ENCODE results near the gene LRP2.

LRP2 gene

GRCh38 chr2:169230204-169230603 lies 132.1 kb downstream of the LRP2 start:
- DNase-seq: no peak

- DNase-seq: no peak
Observed at GRCh38 chr2:169229590-169229989, 132.7 kb downstream of the LRP2 start.

- DNase-seq: no peak
Observed at GRCh38 chr2:169225906-169226305, 136.4 kb downstream of the LRP2 start.

- no peak for DNase-seq
Observed at GRCh38 chr2:169225233-169225750, 137.0 kb downstream of the LRP2 start.

- no peak for DNase-seq
Observed at GRCh38 chr2:169222665-169223064, 139.7 kb downstream of the LRP2 start.

GRCh38 chr2:169221745-169222369 lies 140.5 kb downstream of the LRP2 start:
- no peak for DNase-seq

GRCh38 chr2:169210917-169211316 lies 151.4 kb downstream of the LRP2 start:
- DNase-seq: no peak

- DNase-seq: no peak
Observed at GRCh38 chr2:169208026-169208425, 154.3 kb downstream of the LRP2 start.

GRCh38 chr2:169205176-169205575 lies 157.2 kb downstream of the LRP2 start:
- no peak for DNase-seq

- no peak for DNase-seq
Observed at GRCh38 chr2:169203952-169204351, 158.4 kb downstream of the LRP2 start.

- no peak for DNase-seq
Observed at GRCh38 chr2:169200756-169201155, 161.6 kb downstream of the LRP2 start.

GRCh38 chr2:169193618-169194017 lies 168.7 kb downstream of the LRP2 start:
- no peak for DNase-seq

- DNase-seq: no peak
Observed at GRCh38 chr2:169190197-169190775, 172.0 kb downstream of the LRP2 start.

GRCh38 chr2:169189132-169189531 lies 173.2 kb downstream of the LRP2 start:
- DNase-seq: no peak

- DNase-seq: no peak
Observed at GRCh38 chr2:169185711-169186110, 176.6 kb downstream of the LRP2 start.

- DNase-seq: no peak
Observed at GRCh38 chr2:169184074-169184473, 178.3 kb downstream of the LRP2 start.

GRCh38 chr2:169182573-169182972 lies 179.8 kb downstream of the LRP2 start:
- DNase-seq: no peak

GRCh38 chr2:169178804-169179390 lies 183.4 kb downstream of the LRP2 start:
- DNase-seq: no peak

- no peak for DNase-seq
Observed at GRCh38 chr2:169178364-169178763, 184.0 kb downstream of the LRP2 start.

- DNase-seq: no peak
Observed at GRCh38 chr2:169175112-169175511, 187.2 kb downstream of the LRP2 start.

GRCh38 chr2:169173876-169174275 lies 188.5 kb downstream of the LRP2 start:
- DNase-seq: no peak

- DNase-seq: no peak
Observed at GRCh38 chr2:169172914-169173313, 189.4 kb downstream of the LRP2 start.

GRCh38 chr2:169172151-169172735 lies 190.1 kb downstream of the LRP2 start:
- no peak for DNase-seq

- DNase-seq: no peak
Observed at GRCh38 chr2:169165791-169166190, 196.5 kb downstream of the LRP2 start.

Data from SHP77 treated with DMSO at 0.1 percent for 48 hours (cell line).